HEK293 (cell line): ENCODE results near the gene PC.

Experiments used
- CTCF ChIA-PET: fragments of 350-600 bp; formaldehyde crosslinking; extraction: SDS; loops from one replicate; lab custom pipeline; 2021; ENCODE audit warnings: antibody characterized with exemption; lab: Yijun Ruan, JAX
- POLR2A ChIA-PET: fragments of 300-600 bp; formaldehyde crosslinking; extraction: SDS; loops from one replicate; lab custom pipeline; 2020; ENCODE audit warnings: antibody characterized with exemption, inconsistent platforms; lab: Yijun Ruan, JAX
- H3K27ac ChIP-seq: fragments of 200-500 bp; sonication (Bioruptor generic); 2 replicates; pipeline ENCODE4 v1.5.1; 2014; ENCODE audit warnings: low read depth, low read length, control low read depth, inconsistent platforms; ENCODE audit errors: extremely low read depth
- H3K36me3 ChIP-seq, 2 experiments: fragments of 200-500 bp in 1 of 2; sonication (Bioruptor generic) in 1 of 2; 1 replicate in 1 of 2; 2 replicates in 1 of 2; pipeline ENCODE4 v1.5.1; 2014 to 2017; ENCODE audit warnings: inconsistent platforms in 2 of 2, low read length in 2 of 2; ENCODE audit not compliant: control insufficient read depth in 2 of 2, insufficient read depth in 1 of 2
- H3K4me1 ChIP-seq: fragments of 200-500 bp; sonication (Bioruptor generic); 2 replicates; pipeline ENCODE4 v1.5.1; 2014; ENCODE audit warnings: mild to moderate bottlenecking, low read length, inconsistent platforms; ENCODE audit not compliant: control insufficient read depth, insufficient read depth
- H3K4me3 ChIP-seq: 2 replicates; pipeline ENCODE4 v1.5.1; 2011; ENCODE audit warnings: low read depth, mild to moderate bottlenecking, control low read depth, low read length, moderate library complexity
- H3K9me3 ChIP-seq: fragments of 200-500 bp; sonication (Bioruptor generic); 2 replicates; pipeline ENCODE4 v1.5.1; 2014; ENCODE audit warnings: low read depth, low read length, inconsistent platforms; ENCODE audit not compliant: control insufficient read depth, insufficient read depth
- KLF1 ChIP-seq: fragments of 450-650 bp; formaldehyde crosslinking; IDR thresholded peaks from 2 replicates; pipeline ENCODE4 v1.5.1; 2016; ENCODE audit warnings: missing biosample characterization, missing genetic modification characterization
- KLF9 ChIP-seq: fragments of 450-650 bp; formaldehyde crosslinking; IDR thresholded peaks from 2 replicates; pipeline ENCODE4 v1.5.1; 2016; ENCODE audit warnings: missing biosample characterization, missing genetic modification characterization, low read depth
- SCRT2 ChIP-seq: fragments of 450-650 bp; formaldehyde crosslinking; IDR thresholded peaks from 2 replicates; pipeline ENCODE4 v1.5.1; 2016; ENCODE audit warnings: missing biosample characterization, missing genetic modification characterization
- SETDB1 ChIP-seq: IDR thresholded peaks from one replicate; pipeline ENCODE4 v1.6.1; 2017; ENCODE audit warnings: mild to moderate bottlenecking, low read length, moderate library complexity, mixed read lengths; ENCODE audit not compliant: insufficient read length
- SP3 ChIP-seq: fragments of 450-650 bp; formaldehyde crosslinking; IDR thresholded peaks from 2 replicates; pipeline ENCODE4 v1.5.1; 2016; ENCODE audit warnings: missing biosample characterization, missing genetic modification characterization
- ZBTB10 ChIP-seq: fragments of 450-650 bp; formaldehyde crosslinking; IDR thresholded peaks from 2 replicates; pipeline ENCODE4 v1.5.1; 2016; ENCODE audit warnings: missing biosample characterization, missing genetic modification characterization
- ZBTB17 ChIP-seq: fragments of 450-650 bp; formaldehyde crosslinking; IDR thresholded peaks from 2 replicates; pipeline ENCODE4 v1.5.1; 2016; ENCODE audit warnings: missing biosample characterization, missing genetic modification characterization
- ZBTB20 ChIP-seq: fragments of 450-650 bp; formaldehyde crosslinking; IDR thresholded peaks from 2 replicates; pipeline ENCODE4 v1.5.1; 2016; ENCODE audit warnings: missing biosample characterization, missing genetic modification characterization
- ZBTB8A ChIP-seq: fragments of 450-650 bp; formaldehyde crosslinking; IDR thresholded peaks from 2 replicates; pipeline ENCODE4 v1.5.1; 2016; ENCODE audit warnings: missing biosample characterization, missing genetic modification characterization
- ZEB2 ChIP-seq: fragments of 450-650 bp; formaldehyde crosslinking; IDR thresholded peaks from 2 replicates; pipeline ENCODE4 v1.5.1; 2016; ENCODE audit warnings: missing biosample characterization, missing genetic modification characterization
- ZFP37 ChIP-seq: fragments of 450-650 bp; formaldehyde crosslinking; IDR thresholded peaks from 2 replicates; pipeline ENCODE4 v1.5.1; 2016; ENCODE audit warnings: missing biosample characterization, missing genetic modification characterization
- ZNF132 ChIP-seq: fragments of 450-650 bp; formaldehyde crosslinking; IDR thresholded peaks from 2 replicates; pipeline ENCODE4 v1.5.1; 2017; ENCODE audit warnings: missing biosample characterization, missing genetic modification characterization, borderline replicate concordance
- ZNF157 ChIP-seq: fragments of 450-650 bp; formaldehyde crosslinking; IDR thresholded peaks from 2 replicates; pipeline ENCODE4 v1.5.1; 2016; ENCODE audit warnings: missing biosample characterization, missing genetic modification characterization
- ZNF19 ChIP-seq: fragments of 450-650 bp; formaldehyde crosslinking; IDR thresholded peaks from 2 replicates; pipeline ENCODE4; 2016; ENCODE audit warnings: missing biosample characterization, missing genetic modification characterization, low read depth
- ZNF202 ChIP-seq: fragments of 450-650 bp; formaldehyde crosslinking; IDR thresholded peaks from 2 replicates; pipeline ENCODE4 v1.5.1; 2016; ENCODE audit warnings: missing biosample characterization, missing genetic modification characterization, borderline replicate concordance
- ZNF23 ChIP-seq: fragments of 450-650 bp; formaldehyde crosslinking; IDR thresholded peaks from 2 replicates; pipeline ENCODE4 v1.5.1; 2016; ENCODE audit warnings: missing biosample characterization, missing genetic modification characterization, borderline replicate concordance
- ZNF248 ChIP-seq: fragments of 450-650 bp; formaldehyde crosslinking; IDR thresholded peaks from 2 replicates; pipeline ENCODE4 v1.5.1; 2017; ENCODE audit warnings: missing biosample characterization, missing genetic modification characterization
- ZNF311 ChIP-seq: fragments of 450-650 bp; formaldehyde crosslinking; IDR thresholded peaks from 2 replicates; pipeline ENCODE4 v1.5.1; 2017; ENCODE audit warnings: missing biosample characterization, missing genetic modification characterization, borderline replicate concordance
- ZNF354C ChIP-seq: fragments of 450-650 bp; formaldehyde crosslinking; IDR thresholded peaks from 2 replicates; pipeline ENCODE4 v1.5.1; 2016; ENCODE audit warnings: missing biosample characterization, missing genetic modification characterization, low read depth, borderline replicate concordance
- ZNF37A ChIP-seq: fragments of 450-650 bp; IDR thresholded peaks from 2 replicates; pipeline ENCODE4 v1.5.1; 2018; ENCODE audit warnings: missing biosample characterization, missing genetic modification characterization
- ZNF394 ChIP-seq: fragments of 450-650 bp; formaldehyde crosslinking; IDR thresholded peaks from 2 replicates; pipeline ENCODE4 v1.5.1; 2016; ENCODE audit warnings: missing biosample characterization, missing genetic modification characterization, mild to moderate bottlenecking, moderate library complexity, borderline replicate concordance
- ZNF548 ChIP-seq: fragments of 450-650 bp; formaldehyde crosslinking; IDR thresholded peaks from 2 replicates; pipeline ENCODE4 v1.5.1; 2016; ENCODE audit warnings: missing biosample characterization, missing genetic modification characterization
- ZNF670 ChIP-seq: fragments of 450-650 bp; formaldehyde crosslinking; IDR thresholded peaks from 2 replicates; pipeline ENCODE4 v1.5.1; 2016; ENCODE audit warnings: missing biosample characterization, missing genetic modification characterization, low read depth
- ZNF747 ChIP-seq: fragments of 450-650 bp; formaldehyde crosslinking; IDR thresholded peaks from 2 replicates; pipeline ENCODE4 v1.5.1; 2016; ENCODE audit warnings: missing biosample characterization, missing genetic modification characterization
- ZNF792 ChIP-seq: fragments of 450-650 bp; formaldehyde crosslinking; IDR thresholded peaks from 2 replicates; pipeline ENCODE4 v1.5.1; 2016; ENCODE audit warnings: missing biosample characterization, missing genetic modification characterization
- ZNF843 ChIP-seq: fragments of 450-650 bp; formaldehyde crosslinking; IDR thresholded peaks from 2 replicates; pipeline ENCODE4 v1.5.1; 2016; ENCODE audit warnings: missing biosample characterization, missing genetic modification characterization
- ZSCAN30 ChIP-seq: fragments of 450-650 bp; IDR thresholded peaks from 2 replicates; pipeline ENCODE4 v1.5.1; 2018; ENCODE audit warnings: missing biosample characterization, mild to moderate bottlenecking, missing genetic modification characterization, moderate library complexity
- TF ChIP-seq, protein P1 (sequence below): fragments of 450-650 bp; formaldehyde crosslinking; IDR thresholded peaks from 2 replicates; pipeline ENCODE4 v1.5.1; 2016; ENCODE audit warnings: missing biosample characterization, missing genetic modification characterization
- TF ChIP-seq, protein P2 (sequence below): IDR thresholded peaks from 2 replicates; pipeline ENCODE4 v1.6.1; 2011; ENCODE audit warnings: mild to moderate bottlenecking, low read depth, low read length, borderline replicate concordance

The PC gene

GRCh38 chr11:66932543-66932942, 25.6 kb downstream of the PC start:
- no peak overlapping the region for H3K4me3 ChIP-seq
- H3K9me3 ChIP-seq: no peaks in the 10 kb centered on the region
- TF ChIP-seq ZBTB8A (tag by site-specific recombination) (no peak), KLF9 (tag by site-specific recombination) (no peak), ZFP37 (tag by site-specific recombination) (no peak), KLF1 (tag by site-specific recombination) (no peak)
- CTCF ChIA-PET: interaction anchor here (1.6 kb wide), 1 partner anchor 49 kb away, joined by 4 read pairs; no protein-coding TSS in a partner anchor
- POLR2A ChIA-PET: no interaction called here
- no peak overlapping the region for H3K27ac ChIP-seq
- no peaks in the 10 kb centered on the region for H3K4me1 ChIP-seq
- no peaks in the 10 kb centered on the region for H3K36me3 ChIP-seq

DNA sequence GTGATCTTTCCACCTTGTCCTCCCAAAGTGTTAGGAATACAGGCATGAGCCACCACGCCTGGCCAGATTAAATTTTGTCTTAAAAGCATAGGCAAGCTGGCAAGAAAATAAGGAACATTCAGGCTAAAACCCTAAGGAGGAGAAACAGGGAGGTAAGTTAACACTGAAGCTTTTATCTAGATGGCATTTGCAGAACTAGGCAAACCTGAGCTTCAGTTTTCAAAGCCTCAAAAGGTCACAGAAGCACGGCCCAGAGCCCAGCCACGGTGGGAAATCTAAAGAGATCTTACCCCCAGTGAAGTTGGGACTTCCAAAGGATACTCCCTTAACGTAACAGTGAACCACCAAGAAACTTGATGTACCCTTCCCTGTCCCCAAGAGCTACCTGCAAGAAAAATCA, 28.4 kb downstream of the PC start:
- H3K36me3 ChIP-seq: no peaks in the 10 kb centered on the region
- TF ChIP-seq SETDB1: no peak
- TF ChIP-seq ZNF354C (tag by site-specific recombination): no peak
- TF ChIP-seq, protein P1, sequence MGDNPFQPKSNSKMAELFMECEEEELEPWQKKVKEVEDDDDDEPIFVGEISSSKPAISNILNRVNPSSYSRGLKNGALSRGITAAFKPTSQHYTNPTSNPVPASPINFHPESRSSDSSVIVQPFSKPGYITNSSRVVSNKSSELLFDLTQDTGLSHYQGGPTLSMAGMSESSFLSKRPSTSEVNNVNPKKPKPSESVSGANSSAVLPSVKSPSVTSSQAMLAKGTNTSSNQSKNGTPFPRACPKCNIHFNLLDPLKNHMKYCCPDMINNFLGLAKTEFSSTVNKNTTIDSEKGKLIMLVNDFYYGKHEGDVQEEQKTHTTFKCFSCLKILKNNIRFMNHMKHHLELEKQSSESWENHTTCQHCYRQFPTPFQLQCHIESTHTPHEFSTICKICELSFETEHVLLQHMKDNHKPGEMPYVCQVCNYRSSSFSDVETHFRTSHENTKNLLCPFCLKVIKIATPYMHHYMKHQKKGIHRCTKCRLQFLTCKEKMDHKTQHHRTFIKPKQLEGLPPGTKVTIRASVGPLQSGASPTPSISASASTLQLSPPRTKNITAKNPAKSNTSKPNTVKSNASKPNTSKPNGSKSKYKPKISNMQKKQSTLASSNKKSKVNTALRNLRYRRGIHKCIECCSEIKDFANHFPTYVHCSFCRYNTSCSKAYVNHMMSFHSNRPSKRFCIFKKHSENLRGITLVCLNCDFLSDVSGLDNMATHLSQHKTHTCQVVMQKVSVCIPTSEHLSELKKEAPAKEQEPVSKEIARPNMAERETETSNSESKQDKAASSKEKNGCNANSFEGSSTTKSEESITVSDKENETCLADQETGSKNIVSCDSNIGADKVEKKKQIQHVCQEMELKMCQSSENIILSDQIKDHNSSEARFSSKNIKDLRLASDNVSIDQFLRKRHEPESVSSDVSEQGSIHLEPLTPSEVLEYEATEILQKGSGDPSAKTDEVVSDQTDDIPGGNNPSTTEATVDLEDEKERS: no peak
- no peak for TF ChIP-seq ZNF394 (tag by site-specific recombination)
- no peak for TF ChIP-seq ZNF843 (tag by site-specific recombination)
- TF ChIP-seq ZSCAN30 (tag by site-specific recombination): no peak
- no peak for TF ChIP-seq ZNF311 (tag by site-specific recombination)
- no peak for TF ChIP-seq ZNF157 (tag by site-specific recombination)
- no peak for TF ChIP-seq ZBTB20 (tag by site-specific recombination)
- TF ChIP-seq ZNF37A: no peak
- no peak for TF ChIP-seq ZBTB17 (tag by site-specific recombination)
- TF ChIP-seq SP3 (tag by site-specific recombination): no peak
- TF ChIP-seq ZNF670 (tag by site-specific recombination): no peak
- no peak for TF ChIP-seq ZNF23 (tag by site-specific recombination)
- TF ChIP-seq ZNF747 (tag by site-specific recombination): no peak
- no peak overlapping the region for H3K27ac ChIP-seq
- H3K9me3 ChIP-seq: no peaks in the 10 kb centered on the region
- no peak overlapping the region for H3K4me3 ChIP-seq
- ChIA-PET CTCF (no interaction called here), POLR2A (no interaction called here)
- no peaks in the 10 kb centered on the region for H3K4me1 ChIP-seq

DNA sequence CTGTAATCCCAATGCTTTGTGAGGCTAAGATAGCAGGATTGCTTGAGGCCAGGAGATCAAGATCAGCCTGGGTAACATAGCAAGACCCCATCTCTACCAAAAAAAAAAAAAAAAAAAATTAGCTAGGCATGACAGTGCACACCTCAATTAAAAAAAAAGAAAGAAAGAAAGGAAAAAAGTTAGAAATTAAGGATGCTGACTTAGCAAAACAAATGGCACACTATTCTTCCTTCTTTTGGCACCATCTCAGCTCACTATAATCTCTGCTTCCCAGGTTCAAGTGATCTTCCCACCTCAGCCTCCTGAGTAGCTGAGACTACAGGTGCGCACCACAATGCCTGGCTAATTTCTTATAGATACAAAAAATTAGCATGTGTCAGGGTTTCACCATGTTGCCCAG, 33.9 kb downstream of the PC start:
- no peak overlapping the region for H3K4me3 ChIP-seq
- ChIA-PET CTCF (interaction anchor here (0.7 kb wide), 1 partner anchor 332 kb away, joined by 4 read pairs; no protein-coding TSS in a partner anchor), POLR2A (interaction anchor here (0.8 kb wide), 1 partner anchor 35 kb away, joined by 7 read pairs; no protein-coding TSS in a partner anchor)
- no peaks in the 10 kb centered on the region for H3K36me3 ChIP-seq
- H3K9me3 ChIP-seq: no peaks in the 10 kb centered on the region
- no peaks in the 10 kb centered on the region for H3K4me1 ChIP-seq
- no peak overlapping the region for H3K27ac ChIP-seq
- TF ChIP-seq ZNF132 (no peak), ZNF202 (tag by site-specific recombination) (no peak), SCRT2 (no peak), ZEB2 (tag by site-specific recombination) (no peak), ZBTB10 (tag by site-specific recombination) (no peak), ZNF248 (no peak), ZNF548 (tag by site-specific recombination) (no peak), ZNF792 (tag by site-specific recombination) (no peak), ZNF19 (no peak)
- TF ChIP-seq, protein P2, sequence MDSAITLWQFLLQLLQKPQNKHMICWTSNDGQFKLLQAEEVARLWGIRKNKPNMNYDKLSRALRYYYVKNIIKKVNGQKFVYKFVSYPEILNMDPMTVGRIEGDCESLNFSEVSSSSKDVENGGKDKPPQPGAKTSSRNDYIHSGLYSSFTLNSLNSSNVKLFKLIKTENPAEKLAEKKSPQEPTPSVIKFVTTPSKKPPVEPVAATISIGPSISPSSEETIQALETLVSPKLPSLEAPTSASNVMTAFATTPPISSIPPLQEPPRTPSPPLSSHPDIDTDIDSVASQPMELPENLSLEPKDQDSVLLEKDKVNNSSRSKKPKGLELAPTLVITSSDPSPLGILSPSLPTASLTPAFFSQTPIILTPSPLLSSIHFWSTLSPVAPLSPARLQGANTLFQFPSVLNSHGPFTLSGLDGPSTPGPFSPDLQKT: no peak
